ENCODE results near the gene PSPC1.
A peak's percentile ranks its signal among the peaks of the same experiment; 100 is the strongest.
"Not testable (repeated sequence)": the region's sequence is repeated elsewhere in the genome, so short reads cannot be mapped to it uniquely, and the experiment has no call there.

Gene PSPC1

GRCh38 chr13:19713186-19713965 lies 69.4 kb downstream of the PSPC1 start:
- no peak overlapping the region for H3K4me3 ChIP-seq (ENCODE audit: control insufficient read depth, low read depth, low read length)
- DNase-seq (ENCODE audit: low read depth): peak; percentile 81
- TF ChIP-seq CTCF (conservative IDR thresholded peaks at IDR 0.05; ENCODE audit: control insufficient read depth, insufficient read depth, low read depth, low read length): no peak

- not testable (repeated sequence) for DNase-seq (ENCODE audit: low read depth); H3K4me3 ChIP-seq (ENCODE audit: control insufficient read depth, low read depth, low read length)
Measured at GRCh38 chr13:19709782-19710181, 73.0 kb downstream of the PSPC1 start.

- not testable (repeated sequence) for H3K4me3 ChIP-seq (ENCODE audit: control insufficient read depth, low read depth, low read length); DNase-seq (ENCODE audit: low read depth)
Measured at GRCh38 chr13:19709039-19709438, 73.7 kb downstream of the PSPC1 start.

- H3K4me3 ChIP-seq (ENCODE audit: control insufficient read depth, low read depth, low read length); DNase-seq (ENCODE audit: low read depth): not testable (repeated sequence)
Measured at GRCh38 chr13:19704256-19704655, 78.5 kb downstream of the PSPC1 start.

GRCh38 chr13:19701619-19702018 lies 81.1 kb downstream of the PSPC1 start:
- DNase-seq (ENCODE audit: low read depth): peak; percentile 10
- not testable (repeated sequence) for H3K4me3 ChIP-seq (ENCODE audit: control insufficient read depth, low read depth, low read length)

GRCh38 chr13:19700963-19701362 lies 81.8 kb downstream of the PSPC1 start:
- not testable (repeated sequence) for DNase-seq (ENCODE audit: low read depth); H3K4me3 ChIP-seq (ENCODE audit: control insufficient read depth, low read depth, low read length)

- no peak for DNase-seq (ENCODE audit: low read depth)
- H3K4me3 ChIP-seq (ENCODE audit: control insufficient read depth, low read depth, low read length): no peak overlapping the region
- no peak for TF ChIP-seq CTCF (conservative IDR thresholded peaks at IDR 0.05; ENCODE audit: control insufficient read depth, insufficient read depth, low read depth, low read length)
Measured at GRCh38 chr13:19695829-19696228, 86.9 kb downstream of the PSPC1 start.

- DNase-seq (ENCODE audit: low read depth): no peak
- H3K4me3 ChIP-seq (ENCODE audit: control insufficient read depth, low read depth, low read length): no peak overlapping the region
- TF ChIP-seq CTCF (conservative IDR thresholded peaks at IDR 0.05; ENCODE audit: control insufficient read depth, insufficient read depth, low read depth, low read length): no peak
Measured at GRCh38 chr13:19695428-19695827, 87.3 kb downstream of the PSPC1 start.

GRCh38 chr13:19691447-19691846 lies 91.3 kb downstream of the PSPC1 start:
- H3K4me3 ChIP-seq (ENCODE audit: control insufficient read depth, low read depth, low read length): not testable (repeated sequence)
- peak; percentile 34 for DNase-seq (ENCODE audit: low read depth)

- TF ChIP-seq CTCF (conservative IDR thresholded peaks at IDR 0.05; ENCODE audit: control insufficient read depth, insufficient read depth, low read depth, low read length): no peak
- no peak for DNase-seq (ENCODE audit: low read depth)
- H3K4me3 ChIP-seq (ENCODE audit: control insufficient read depth, low read depth, low read length): no peak overlapping the region
Measured at GRCh38 chr13:19685437-19685836, 97.3 kb downstream of the PSPC1 start.

Data from fibroblast of mammary gland (primary cell).